ENCODE measurements around the gene PRDM13. TPM values are rescaled to one million over a fixed set of nuclear protein-coding genes. Genes with fewer than 3 reads are reported as not detected.

Gene PRDM13
- total and polyA plus RNA-seq, 2 of the 8 experiments (the other 6 are each of a cell fraction or from before 2014, with no cell fraction given) = 0.05 to 0.09 TPM

- TF ChIP-seq KDM5A (IDR thresholded peaks at IDR 0.05; ENCODE audit: low read length) (no peak), ASH2L (IDR thresholded peaks at IDR 0.05; ENCODE audit: low read length) (no peak), KDM4A (IDR thresholded peaks at IDR 0.05; ENCODE audit: low read depth, low read length, severe bottlenecking) (no peak), NANOG (IDR thresholded peaks at IDR 0.05; ENCODE audit: insufficient read depth, low read depth, low read length, poor library complexity, severe bottlenecking) (no peak), SUZ12 (IDR thresholded peaks at IDR 0.05; ENCODE audit: low read length) (no peak)
Observed at GRCh38 chr6:99661870-99662269, 55.2 kb downstream of the PRDM13 start (continued).
